ENCODE results near the gene MBOAT2. TPM values are rescaled to one million over a fixed set of nuclear protein-coding genes. Genes with fewer than 3 reads are reported as not detected.

Gene MBOAT2
- total and polyA plus RNA-seq, 2 experiments from 2014 or later: 38.2 to 58.3 TPM

DNA sequence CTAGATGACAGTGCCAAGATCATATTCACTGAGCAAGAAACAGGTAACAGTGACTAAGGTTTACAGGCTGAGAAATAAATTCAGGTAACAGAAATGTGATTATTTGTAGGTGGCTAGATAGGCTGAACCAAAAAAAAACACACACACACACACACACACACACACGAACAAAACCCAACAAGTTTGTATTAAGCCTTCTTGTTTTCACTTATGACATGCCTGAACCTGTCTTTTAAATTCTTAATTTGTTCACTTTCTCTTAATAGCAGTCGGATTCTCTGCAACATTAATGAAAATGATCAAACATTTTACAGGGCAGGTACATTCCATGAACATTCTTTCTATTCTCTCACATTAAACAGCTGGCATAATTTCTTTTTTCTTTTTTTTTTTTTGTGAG is 147.3 kb downstream of the MBOAT2 start:
- no peaks in the 10 kb centered on the region for H3K36me3 ChIP-seq
- H3K9me3 ChIP-seq (ENCODE audit: low read depth): no peaks in the 10 kb centered on the region
- H3K4me1 ChIP-seq (ENCODE audit: low read depth): peaks cover 50% of the 10 kb centered on the region
- TF ChIP-seq, protein P1, sequence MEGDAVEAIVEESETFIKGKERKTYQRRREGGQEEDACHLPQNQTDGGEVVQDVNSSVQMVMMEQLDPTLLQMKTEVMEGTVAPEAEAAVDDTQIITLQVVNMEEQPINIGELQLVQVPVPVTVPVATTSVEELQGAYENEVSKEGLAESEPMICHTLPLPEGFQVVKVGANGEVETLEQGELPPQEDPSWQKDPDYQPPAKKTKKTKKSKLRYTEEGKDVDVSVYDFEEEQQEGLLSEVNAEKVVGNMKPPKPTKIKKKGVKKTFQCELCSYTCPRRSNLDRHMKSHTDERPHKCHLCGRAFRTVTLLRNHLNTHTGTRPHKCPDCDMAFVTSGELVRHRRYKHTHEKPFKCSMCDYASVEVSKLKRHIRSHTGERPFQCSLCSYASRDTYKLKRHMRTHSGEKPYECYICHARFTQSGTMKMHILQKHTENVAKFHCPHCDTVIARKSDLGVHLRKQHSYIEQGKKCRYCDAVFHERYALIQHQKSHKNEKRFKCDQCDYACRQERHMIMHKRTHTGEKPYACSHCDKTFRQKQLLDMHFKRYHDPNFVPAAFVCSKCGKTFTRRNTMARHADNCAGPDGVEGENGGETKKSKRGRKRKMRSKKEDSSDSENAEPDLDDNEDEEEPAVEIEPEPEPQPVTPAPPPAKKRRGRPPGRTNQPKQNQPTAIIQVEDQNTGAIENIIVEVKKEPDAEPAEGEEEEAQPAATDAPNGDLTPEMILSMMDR (IDR thresholded peaks at IDR 0.05; ENCODE audit: low read depth, low read length): no peak
- no peaks in the 10 kb centered on the region for H3K27me3 ChIP-seq
- no peak for DNase-seq (ENCODE audit: low read depth in 1 of 2, low spot score in 1 of 2)
- no peak overlapping the region for H3K27ac ChIP-seq
- H3K4me3 ChIP-seq: no peak overlapping the region

GRCh38 chr2:8855010-8855409 is 148.5 kb downstream of the MBOAT2 start:
- Histone ChIP-seq H3K36me3 (no peaks in the 10 kb centered on the region), H3K27ac (no peak overlapping the region), H3K4me1 (ENCODE audit: low read depth) (peaks cover 50% of the 10 kb centered on the region), H3K27me3 (no peaks in the 10 kb centered on the region), H3K9me3 (ENCODE audit: low read depth) (no peaks in the 10 kb centered on the region), H3K4me3 (no peak overlapping the region)
- no peak for DNase-seq (ENCODE audit: low read depth in 1 of 2, low spot score in 1 of 2)
- TF ChIP-seq, protein P1 (IDR thresholded peaks at IDR 0.05; ENCODE audit: low read depth, low read length): no peak

DNA sequence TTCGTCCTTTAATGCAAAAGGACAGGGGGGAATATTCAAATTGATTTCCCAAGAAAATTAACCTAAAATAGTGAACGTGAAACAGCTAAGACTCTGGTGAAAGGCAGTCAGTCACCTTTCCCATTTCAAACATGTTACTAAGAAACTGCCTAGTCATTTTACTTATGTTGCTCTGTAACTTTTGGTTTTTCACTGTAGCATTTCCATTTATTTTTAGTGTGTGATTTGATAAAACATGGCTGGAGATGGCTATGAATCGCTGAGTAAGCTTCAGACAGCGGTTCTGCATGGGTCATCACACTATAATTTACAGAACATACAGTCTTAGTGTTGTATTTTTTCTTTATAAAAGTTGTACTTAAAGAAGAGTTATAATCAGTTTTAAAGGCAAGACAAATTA is 150.1 kb downstream of the MBOAT2 start:
- H3K27me3 ChIP-seq: no peaks in the 10 kb centered on the region
- H3K36me3 ChIP-seq: no peaks in the 10 kb centered on the region
- H3K9me3 ChIP-seq (ENCODE audit: low read depth): no peaks in the 10 kb centered on the region
- DNase-seq (ENCODE audit: low read depth in 1 of 2, low spot score in 1 of 2): no peak
- H3K4me1 ChIP-seq (ENCODE audit: low read depth): peaks cover 41% of the 10 kb centered on the region
- H3K27ac ChIP-seq: no peak overlapping the region
- TF ChIP-seq, protein P1 (IDR thresholded peaks at IDR 0.05; ENCODE audit: low read depth, low read length): no peak
- no peak overlapping the region for H3K4me3 ChIP-seq

- TF ChIP-seq, protein P1 (IDR thresholded peaks at IDR 0.05; ENCODE audit: low read depth, low read length): no peak
- H3K9me3 ChIP-seq (ENCODE audit: low read depth): no peaks in the 10 kb centered on the region
- H3K27ac ChIP-seq: no peak overlapping the region
- H3K36me3 ChIP-seq: no peaks in the 10 kb centered on the region
- H3K4me3 ChIP-seq: no peak overlapping the region
- DNase-seq (ENCODE audit: low read depth in 1 of 2, low spot score in 1 of 2): peak; percentile 23 to 35
- peaks cover 31% of the 10 kb centered on the region for H3K4me1 ChIP-seq (ENCODE audit: low read depth)
- no peaks in the 10 kb centered on the region for H3K27me3 ChIP-seq
Measured at GRCh38 chr2:8851811-8852560, 151.5 kb downstream of the MBOAT2 start.

DNA sequence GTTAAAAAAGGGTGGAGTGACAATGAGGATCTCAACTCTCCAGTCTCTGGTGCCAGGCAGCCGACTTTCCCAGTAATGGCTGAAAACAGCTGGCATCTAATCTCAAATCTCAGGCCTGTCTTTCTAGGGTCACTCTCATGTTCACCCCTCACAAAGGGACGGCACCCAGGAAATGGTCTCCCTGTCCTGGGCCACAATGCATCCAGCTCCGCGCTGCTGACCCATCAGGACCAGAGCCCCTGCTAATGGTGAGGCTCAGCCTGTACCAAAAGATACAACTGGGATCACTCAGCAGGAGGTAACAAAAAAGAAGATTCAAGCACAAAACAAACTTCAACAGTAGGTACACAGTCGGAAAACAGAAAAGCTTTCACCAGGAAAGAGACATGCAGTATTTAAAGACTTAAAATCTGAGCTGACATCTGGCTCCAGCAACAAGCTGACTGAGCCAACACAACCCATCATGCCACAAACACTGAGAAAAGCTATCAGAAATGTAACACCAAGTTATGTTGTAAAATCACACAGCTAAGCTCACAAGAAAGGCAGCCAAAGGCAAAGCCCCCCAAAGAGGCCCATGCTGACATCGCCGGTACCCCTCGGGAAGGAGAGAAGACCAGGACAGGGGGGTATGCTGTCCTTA is 152.5 kb downstream of the MBOAT2 start:
- TF ChIP-seq, protein P1 (IDR thresholded peaks at IDR 0.05; ENCODE audit: low read depth, low read length): no peak
- H3K4me3 ChIP-seq: no peak overlapping the region
- H3K9me3 ChIP-seq (ENCODE audit: low read depth): no peaks in the 10 kb centered on the region
- H3K4me1 ChIP-seq (ENCODE audit: low read depth): peaks cover 31% of the 10 kb centered on the region
- no peaks in the 10 kb centered on the region for H3K36me3 ChIP-seq
- no peaks in the 10 kb centered on the region for H3K27me3 ChIP-seq
- no peak overlapping the region for H3K27ac ChIP-seq
- DNase-seq (ENCODE audit: low read depth in 1 of 2, low spot score in 1 of 2): no peak

Data from cardiac muscle cell (in vitro differentiated cells and primary cell).